Neural cell (in vitro differentiated cells): Measurements from ENCODE around the gene CACNA1B. TPM values are rescaled to one million over a fixed set of nuclear protein-coding genes. Genes with fewer than 3 reads are reported as not detected.

ENCODE experiments used
- H2AFZ ChIP-seq: fragments of 200-600, 300-800 bp; sonication (generic), shearing (Covaris generic); 2 replicates; pipeline ENCODE4 v1.6.0; 2014; ENCODE audit warnings: low read depth, mild to moderate bottlenecking, antibody characterized with exemption, low read length, moderate library complexity
- H3F3A ChIP-seq: fragments of 200-600 bp; shearing (Covaris generic); 2 replicates; pipeline ENCODE4 v1.6.1; 2016; ENCODE audit warnings: mild to moderate bottlenecking, moderate library complexity, mixed read lengths, antibody characterized with exemption, low read length; ENCODE audit not compliant: insufficient read depth, poor library complexity, severe bottlenecking
- H3K27ac ChIP-seq: fragments of 200-600, 300-800 bp; sonication (generic), shearing (Covaris generic); 2 replicates; pipeline ENCODE4 v1.5.1; 2014; ENCODE audit warnings: mild to moderate bottlenecking, low read length, moderate library complexity
- H3K27me3 ChIP-seq: fragments of 300-800, 200-600 bp; sonication (generic), shearing (Covaris generic); 2 replicates; pipeline ENCODE4 v1.6.0; 2014; ENCODE audit warnings: mild to moderate bottlenecking, low read depth, low read length, moderate library complexity; ENCODE audit not compliant: insufficient read depth
- H3K36me3 ChIP-seq: fragments of 300-800, 200-600 bp; sonication (generic), shearing (Covaris generic); 2 replicates; pipeline ENCODE4 v1.5.1; 2014; ENCODE audit warnings: mild to moderate bottlenecking, antibody characterized with exemption, low read length, moderate library complexity; ENCODE audit not compliant: insufficient read depth
- H3K4me2 ChIP-seq: fragments of 300-800, 200-600 bp; sonication (generic), shearing (Covaris generic); 2 replicates; pipeline ENCODE4 v1.6.0; 2014; ENCODE audit warnings: mild to moderate bottlenecking, low read length
- H3K4me3 ChIP-seq: fragments of 300-800, 200-600 bp; sonication (generic), shearing (Covaris generic); 2 replicates; pipeline ENCODE4 v1.5.1; 2014; ENCODE audit warnings: mild to moderate bottlenecking, low read length, moderate library complexity
- H3K79me2 ChIP-seq: fragments of 200-600 bp; shearing (Covaris generic); replicated peaks from 2 replicates; pipeline ENCODE4 v1.6.0; 2014; ENCODE audit warnings: mild to moderate bottlenecking, low read length, moderate library complexity; ENCODE audit not compliant: insufficient read depth
- H3K9ac ChIP-seq: fragments of 300-800, 200-600 bp; sonication (generic), shearing (Covaris generic); 2 replicates; pipeline ENCODE4 v1.6.1; 2016; ENCODE audit warnings: mild to moderate bottlenecking, low read length, mixed read lengths
- H3K9me2 ChIP-seq: fragments of 200-600 bp; shearing (Covaris generic); 2 replicates; pipeline ENCODE4 v1.6.1; 2016; ENCODE audit warnings: mild to moderate bottlenecking, low read length, mixed read lengths; ENCODE audit not compliant: insufficient read depth
- H3K9me3 ChIP-seq: fragments of 200-600, 300-800 bp; sonication (generic), shearing (Covaris generic); 2 replicates; pipeline ENCODE4 v1.6.1; 2016; ENCODE audit warnings: mild to moderate bottlenecking, mixed run types, low read length, moderate library complexity, mixed read lengths
- H4K20me1 ChIP-seq: fragments of 200-600 bp; shearing (Covaris generic); 2 replicates; pipeline ENCODE4 v1.6.1; 2016; ENCODE audit warnings: mild to moderate bottlenecking, mixed run types; ENCODE audit not compliant: insufficient read depth
- EP300 ChIP-seq: fragments of 450-650 bp; conservative IDR thresholded peaks from 2 replicates; pipeline ENCODE4 v1.6.1; 2014; ENCODE audit warnings: antibody characterized with exemption, mild to moderate bottlenecking, moderate library complexity; ENCODE audit not compliant: poor library complexity, severe bottlenecking
- EZH2 ChIP-seq: fragments of 200-600, 300-800 bp; shearing (Covaris generic), sonication (generic); IDR thresholded peaks from 2 replicates; pipeline ENCODE4 v1.6.1; 2014; ENCODE audit warnings: antibody characterized with exemption, low read length, borderline replicate concordance, mild to moderate bottlenecking; ENCODE audit not compliant: insufficient read depth, poor library complexity, severe bottlenecking
- MXI1 ChIP-seq: fragments of 450-650 bp; conservative IDR thresholded peaks from 2 replicates; pipeline ENCODE4 v1.6.1; 2014; ENCODE audit warnings: antibody characterized with exemption, mild to moderate bottlenecking; ENCODE audit not compliant: poor library complexity, severe bottlenecking
- POLR2AphosphoS5 ChIP-seq: IDR thresholded peaks from 2 replicates; pipeline ENCODE4 v1.6.1; 2012
- RAD21 ChIP-seq: fragments of 450-650 bp; conservative IDR thresholded peaks from 2 replicates; pipeline ENCODE4 v1.6.1; 2014; ENCODE audit warnings: antibody characterized with exemption, mild to moderate bottlenecking, moderate library complexity
- REST ChIP-seq: IDR thresholded peaks from 2 replicates; pipeline ENCODE4 v1.6.1; 2012; ENCODE audit warnings: borderline replicate concordance
- SMC3 ChIP-seq: fragments of 450-650 bp; conservative IDR thresholded peaks from 2 replicates; pipeline ENCODE4 v1.6.1; 2014; ENCODE audit warnings: antibody characterized with exemption, mild to moderate bottlenecking, moderate library complexity; ENCODE audit not compliant: poor library complexity
- TAF1 ChIP-seq: IDR thresholded peaks from 2 replicates; pipeline ENCODE4 v1.6.1; 2012; ENCODE audit warnings: low read depth
- polyA plus RNA-seq: library from polyadenylated mRNA; depleted of rRNA; stranded (reverse); fragments of >200 nt; gene quantifications from 2 replicates; pipeline ENCODE4 v1.2.3, GENCODE V29; 2014
- TF ChIP-seq, protein P1 (sequence below): fragments of 450-650 bp; IDR thresholded peaks from 2 replicates; pipeline ENCODE4 v1.5.1; 2014; ENCODE audit warnings: antibody characterized with exemption, mild to moderate bottlenecking, moderate library complexity; ENCODE audit not compliant: poor library complexity, severe bottlenecking

Gene CACNA1B
- polyA plus RNA-seq, 1 donor from 2014 or later: 5.8 TPM

GRCh38 chr9:137851516-137852267 lies 25.9 kb upstream of the CACNA1B start:
- Histone ChIP-seq H2AFZ (no peak overlapping the region), H3K9me2 (no peaks in the 10 kb centered on the region), H3K36me3 (no peaks in the 10 kb centered on the region), H3K27ac (no peak overlapping the region), H4K20me1 (no peaks in the 10 kb centered on the region), H3K4me2 (no peak overlapping the region), H3K4me3 (no peak overlapping the region), H3K79me2 (no peaks in the 10 kb centered on the region), H3F3A (no peaks in the 10 kb centered on the region), H3K27me3 (no peaks in the 10 kb centered on the region), H3K9ac (no peak overlapping the region), H3K9me3 (peaks cover 5% of the 10 kb centered on the region)
- TF ChIP-seq REST: no peak
- TF ChIP-seq, protein P1, sequence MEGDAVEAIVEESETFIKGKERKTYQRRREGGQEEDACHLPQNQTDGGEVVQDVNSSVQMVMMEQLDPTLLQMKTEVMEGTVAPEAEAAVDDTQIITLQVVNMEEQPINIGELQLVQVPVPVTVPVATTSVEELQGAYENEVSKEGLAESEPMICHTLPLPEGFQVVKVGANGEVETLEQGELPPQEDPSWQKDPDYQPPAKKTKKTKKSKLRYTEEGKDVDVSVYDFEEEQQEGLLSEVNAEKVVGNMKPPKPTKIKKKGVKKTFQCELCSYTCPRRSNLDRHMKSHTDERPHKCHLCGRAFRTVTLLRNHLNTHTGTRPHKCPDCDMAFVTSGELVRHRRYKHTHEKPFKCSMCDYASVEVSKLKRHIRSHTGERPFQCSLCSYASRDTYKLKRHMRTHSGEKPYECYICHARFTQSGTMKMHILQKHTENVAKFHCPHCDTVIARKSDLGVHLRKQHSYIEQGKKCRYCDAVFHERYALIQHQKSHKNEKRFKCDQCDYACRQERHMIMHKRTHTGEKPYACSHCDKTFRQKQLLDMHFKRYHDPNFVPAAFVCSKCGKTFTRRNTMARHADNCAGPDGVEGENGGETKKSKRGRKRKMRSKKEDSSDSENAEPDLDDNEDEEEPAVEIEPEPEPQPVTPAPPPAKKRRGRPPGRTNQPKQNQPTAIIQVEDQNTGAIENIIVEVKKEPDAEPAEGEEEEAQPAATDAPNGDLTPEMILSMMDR: no peak
- TF ChIP-seq SMC3: no peak
- no peak for TF ChIP-seq POLR2AphosphoS5
- no peak for TF ChIP-seq TAF1
- no peak for TF ChIP-seq RAD21

GRCh38 chr9:137853392-137853995 lies 24.1 kb upstream of the CACNA1B start:
- H3F3A ChIP-seq: no peaks in the 10 kb centered on the region
- no peaks in the 10 kb centered on the region for H3K79me2 ChIP-seq
- peaks cover 6% of the 10 kb centered on the region for H3K9me3 ChIP-seq
- H3K9ac ChIP-seq: no peak overlapping the region
- H3K36me3 ChIP-seq: no peaks in the 10 kb centered on the region
- no peak for TF ChIP-seq MXI1
- TF ChIP-seq POLR2AphosphoS5: no peak
- TF ChIP-seq EZH2: no peak
- no peak for TF ChIP-seq RAD21
- no peak for TF ChIP-seq EP300
- no peak for TF ChIP-seq REST
- no peak for TF ChIP-seq SMC3
- no peak for TF ChIP-seq TAF1
- TF ChIP-seq, protein P1: no peak
- no peak overlapping the region for H3K4me3 ChIP-seq
- no peak overlapping the region for H3K4me2 ChIP-seq
- H3K27ac ChIP-seq: no peak overlapping the region
- no peak overlapping the region for H2AFZ ChIP-seq
- no peaks in the 10 kb centered on the region for H3K9me2 ChIP-seq
- H4K20me1 ChIP-seq: no peaks in the 10 kb centered on the region
- H3K27me3 ChIP-seq: no peaks in the 10 kb centered on the region
